HEK293 (cell line): ENCODE measurements around the gene KLHL40.

Source experiments
- CTCF ChIA-PET: fragments of 350-600 bp; formaldehyde crosslinking; extraction: SDS; loops from one replicate; lab custom pipeline; 2021; ENCODE audit warnings: antibody characterized with exemption; lab: Yijun Ruan, JAX
- POLR2A ChIA-PET: fragments of 300-600 bp; formaldehyde crosslinking; extraction: SDS; loops from one replicate; lab custom pipeline; 2020; ENCODE audit warnings: antibody characterized with exemption, inconsistent platforms; lab: Yijun Ruan, JAX
- H3K27ac ChIP-seq: fragments of 200-500 bp; sonication (Bioruptor generic); 2 replicates; pipeline ENCODE4 v1.5.1; 2014; ENCODE audit warnings: low read depth, low read length, control low read depth, inconsistent platforms; ENCODE audit errors: extremely low read depth
- H3K36me3 ChIP-seq, 2 experiments: fragments of 200-500 bp in 1 of 2; sonication (Bioruptor generic) in 1 of 2; 1 replicate in 1 of 2; 2 replicates in 1 of 2; pipeline ENCODE4 v1.5.1; 2014 to 2017; ENCODE audit warnings: inconsistent platforms in 2 of 2, low read length in 2 of 2; ENCODE audit not compliant: control insufficient read depth in 2 of 2, insufficient read depth in 1 of 2
- H3K4me1 ChIP-seq: fragments of 200-500 bp; sonication (Bioruptor generic); 2 replicates; pipeline ENCODE4 v1.5.1; 2014; ENCODE audit warnings: mild to moderate bottlenecking, low read length, inconsistent platforms; ENCODE audit not compliant: control insufficient read depth, insufficient read depth
- H3K4me3 ChIP-seq: 2 replicates; pipeline ENCODE4 v1.5.1; 2011; ENCODE audit warnings: low read depth, mild to moderate bottlenecking, control low read depth, low read length, moderate library complexity
- H3K9me3 ChIP-seq: fragments of 200-500 bp; sonication (Bioruptor generic); 2 replicates; pipeline ENCODE4 v1.5.1; 2014; ENCODE audit warnings: low read depth, low read length, inconsistent platforms; ENCODE audit not compliant: control insufficient read depth, insufficient read depth
- EGR2 ChIP-seq: fragments of 450-650 bp; formaldehyde crosslinking; IDR thresholded peaks from 2 replicates; pipeline ENCODE4 v1.5.1; 2016; ENCODE audit warnings: low read depth, missing biosample characterization, missing genetic modification characterization
- HIC1 ChIP-seq: fragments of 450-650 bp; formaldehyde crosslinking; IDR thresholded peaks from 2 replicates; pipeline ENCODE4 v1.5.1; 2016; ENCODE audit warnings: missing biosample characterization, missing genetic modification characterization
- IKZF3 ChIP-seq: fragments of 450-650 bp; IDR thresholded peaks from 2 replicates; pipeline ENCODE4 v1.5.0; 2018; ENCODE audit warnings: missing biosample characterization, mild to moderate bottlenecking, missing genetic modification characterization, moderate library complexity
- KLF1 ChIP-seq: fragments of 450-650 bp; formaldehyde crosslinking; IDR thresholded peaks from 2 replicates; pipeline ENCODE4 v1.5.1; 2016; ENCODE audit warnings: missing biosample characterization, missing genetic modification characterization
- OSR2 ChIP-seq: fragments of 450-650 bp; formaldehyde crosslinking; IDR thresholded peaks from 2 replicates; pipeline ENCODE4 v1.5.1; 2016; ENCODE audit warnings: missing biosample characterization, missing genetic modification characterization
- ZBTB17 ChIP-seq: fragments of 450-650 bp; formaldehyde crosslinking; IDR thresholded peaks from 2 replicates; pipeline ENCODE4 v1.5.1; 2016; ENCODE audit warnings: missing biosample characterization, missing genetic modification characterization
- ZFHX2 ChIP-seq: fragments of 450-650 bp; formaldehyde crosslinking; conservative IDR thresholded peaks from 2 replicates; pipeline ENCODE4 v1.5.1; 2016; ENCODE audit warnings: missing biosample characterization, missing genetic modification characterization
- ZIC2 ChIP-seq: fragments of 450-650 bp; formaldehyde crosslinking; IDR thresholded peaks from 2 replicates; pipeline ENCODE4 v1.5.1; 2016; ENCODE audit warnings: missing biosample characterization, missing genetic modification characterization
- ZNF146 ChIP-seq: fragments of 450-650 bp; formaldehyde crosslinking; IDR thresholded peaks from 2 replicates; pipeline ENCODE4 v1.5.1; 2016; ENCODE audit warnings: missing biosample characterization, missing genetic modification characterization
- ZNF223 ChIP-seq: fragments of 450-650 bp; formaldehyde crosslinking; IDR thresholded peaks from 2 replicates; pipeline ENCODE4 v1.5.1; 2016; ENCODE audit warnings: missing biosample characterization, missing genetic modification characterization
- ZNF341 ChIP-seq: fragments of 450-650 bp; formaldehyde crosslinking; IDR thresholded peaks from 2 replicates; pipeline ENCODE4; 2016; ENCODE audit warnings: low read depth, missing biosample characterization, missing genetic modification characterization
- ZNF529 ChIP-seq: fragments of 450-650 bp; formaldehyde crosslinking; IDR thresholded peaks from 2 replicates; pipeline ENCODE4 v1.5.1; 2017; ENCODE audit warnings: missing genetic modification characterization, missing biosample characterization; ENCODE audit not compliant: insufficient replicate concordance
- ZNF560 ChIP-seq: fragments of 450-650 bp; formaldehyde crosslinking; IDR thresholded peaks from 2 replicates; pipeline ENCODE4 v1.5.1; 2017; ENCODE audit warnings: missing biosample characterization, missing genetic modification characterization, borderline replicate concordance
- ZNF660 ChIP-seq: fragments of 450-650 bp; IDR thresholded peaks from 2 replicates; pipeline ENCODE4 v1.5.1; 2018; ENCODE audit warnings: missing biosample characterization, mild to moderate bottlenecking, missing genetic modification characterization
- ZNF701 ChIP-seq: fragments of 450-650 bp; formaldehyde crosslinking; IDR thresholded peaks from 2 replicates; pipeline ENCODE4 v1.5.1; 2016; ENCODE audit warnings: missing biosample characterization, missing genetic modification characterization
- ZNF843 ChIP-seq: fragments of 450-650 bp; formaldehyde crosslinking; IDR thresholded peaks from 2 replicates; pipeline ENCODE4 v1.5.1; 2016; ENCODE audit warnings: missing biosample characterization, missing genetic modification characterization
- TF ChIP-seq, protein P1 (sequence below): fragments of 450-650 bp; formaldehyde crosslinking; IDR thresholded peaks from 2 replicates; pipeline ENCODE4 v1.5.1; 2016; ENCODE audit warnings: missing biosample characterization, missing genetic modification characterization
- TF ChIP-seq, protein P2 (sequence below): fragments of 450-650 bp; formaldehyde crosslinking; IDR thresholded peaks from 2 replicates; pipeline ENCODE4 v1.5.1; 2017; ENCODE audit warnings: missing biosample characterization, missing genetic modification characterization
- TF ChIP-seq, protein P3 (sequence below): fragments of 450-650 bp; formaldehyde crosslinking; IDR thresholded peaks from 2 replicates; pipeline ENCODE4 v1.5.1; 2016; ENCODE audit warnings: missing biosample characterization, missing genetic modification characterization

Gene KLHL40

DNA sequence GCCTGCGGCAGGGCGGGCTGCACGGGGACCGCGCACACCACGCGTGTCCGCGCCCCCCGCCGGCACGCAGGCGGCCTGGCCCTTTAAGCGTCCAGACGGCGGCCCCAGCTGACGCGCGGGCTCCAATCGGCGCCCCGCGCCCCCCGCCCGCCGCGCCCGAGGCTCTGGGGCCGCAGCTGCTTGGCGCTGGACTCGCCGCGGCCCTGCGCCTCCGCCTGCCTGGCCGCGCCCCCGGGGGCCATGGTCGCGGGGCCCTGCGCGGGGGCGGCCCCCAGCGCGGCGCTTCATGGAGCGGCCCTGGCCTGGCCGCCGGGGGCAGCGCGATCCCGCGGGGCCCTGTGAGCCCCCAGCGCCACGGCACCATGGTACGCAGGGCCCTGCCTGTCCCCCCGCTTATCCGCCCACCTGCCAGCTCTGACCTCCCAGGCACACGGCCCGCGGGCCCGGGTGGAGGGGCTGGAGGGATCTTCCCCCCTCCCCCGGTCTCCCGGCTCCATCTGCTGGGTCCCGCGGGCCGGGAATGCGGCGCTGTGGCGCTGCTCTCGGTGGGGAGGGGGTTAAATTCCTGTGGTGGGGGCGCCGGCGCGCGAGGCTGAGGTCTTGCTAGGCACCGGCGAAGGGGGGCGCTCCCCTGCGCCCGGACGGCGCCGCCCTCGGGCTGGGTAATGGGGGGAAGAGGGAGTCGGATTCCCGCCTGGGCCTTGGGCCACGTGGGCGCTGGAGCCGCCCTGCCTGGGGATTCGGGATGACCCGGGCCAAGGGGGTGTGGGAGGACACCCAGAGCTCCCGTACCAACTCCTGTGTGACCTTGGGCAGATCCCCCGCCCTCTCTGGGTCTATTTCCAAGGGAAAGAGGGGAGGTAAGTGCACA lies 30.8 kb upstream of the KLHL40 start (continued):
- TF ChIP-seq, protein P1, sequence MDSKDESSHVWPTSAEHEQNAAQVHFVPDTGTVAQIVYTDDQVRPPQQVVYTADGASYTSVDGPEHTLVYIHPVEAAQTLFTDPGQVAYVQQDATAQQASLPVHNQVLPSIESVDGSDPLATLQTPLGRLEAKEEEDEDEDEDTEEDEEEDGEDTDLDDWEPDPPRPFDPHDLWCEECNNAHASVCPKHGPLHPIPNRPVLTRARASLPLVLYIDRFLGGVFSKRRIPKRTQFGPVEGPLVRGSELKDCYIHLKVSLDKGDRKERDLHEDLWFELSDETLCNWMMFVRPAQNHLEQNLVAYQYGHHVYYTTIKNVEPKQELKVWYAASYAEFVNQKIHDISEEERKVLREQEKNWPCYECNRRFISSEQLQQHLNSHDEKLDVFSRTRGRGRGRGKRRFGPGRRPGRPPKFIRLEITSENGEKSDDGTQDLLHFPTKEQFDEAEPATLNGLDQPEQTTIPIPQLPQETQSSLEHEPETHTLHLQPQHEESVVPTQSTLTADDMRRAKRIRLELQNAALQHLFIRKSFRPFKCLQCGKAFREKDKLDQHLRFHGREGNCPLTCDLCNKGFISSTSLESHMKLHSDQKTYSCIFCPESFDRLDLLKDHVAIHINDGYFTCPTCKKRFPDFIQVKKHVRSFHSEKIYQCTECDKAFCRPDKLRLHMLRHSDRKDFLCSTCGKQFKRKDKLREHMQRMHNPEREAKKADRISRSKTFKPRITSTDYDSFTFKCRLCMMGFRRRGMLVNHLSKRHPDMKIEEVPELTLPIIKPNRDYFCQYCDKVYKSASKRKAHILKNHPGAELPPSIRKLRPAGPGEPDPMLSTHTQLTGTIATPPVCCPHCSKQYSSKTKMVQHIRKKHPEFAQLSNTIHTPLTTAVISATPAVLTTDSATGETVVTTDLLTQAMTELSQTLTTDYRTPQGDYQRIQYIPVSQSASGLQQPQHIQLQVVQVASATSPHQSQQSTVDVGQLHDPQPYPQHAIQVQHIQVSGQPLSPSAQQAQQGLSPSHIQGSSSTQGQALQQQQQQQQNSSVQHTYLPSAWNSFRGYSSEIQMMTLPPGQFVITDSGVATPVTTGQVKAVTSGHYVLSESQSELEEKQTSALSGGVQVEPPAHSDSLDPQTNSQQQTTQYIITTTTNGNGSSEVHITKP (tag by site-specific recombination): 0 out of 2 replicates have a peak, but pooled peaks have one; percentile 6
- TF ChIP-seq ZNF223 (tag by site-specific recombination) (peak; percentile 48; the same call in 1 of the 2 replicates), KLF1 (peak; percentile 81), ZBTB17 (tag by site-specific recombination) (no peak), OSR2 (tag by site-specific recombination) (no peak), ZNF146 (tag by site-specific recombination) (no peak), ZFHX2 (tag by site-specific recombination) (peak; percentile 76)

GRCh38 chr3:42655331-42655888 lies 29.9 kb upstream of the KLHL40 start:
- TF ChIP-seq, protein P2, sequence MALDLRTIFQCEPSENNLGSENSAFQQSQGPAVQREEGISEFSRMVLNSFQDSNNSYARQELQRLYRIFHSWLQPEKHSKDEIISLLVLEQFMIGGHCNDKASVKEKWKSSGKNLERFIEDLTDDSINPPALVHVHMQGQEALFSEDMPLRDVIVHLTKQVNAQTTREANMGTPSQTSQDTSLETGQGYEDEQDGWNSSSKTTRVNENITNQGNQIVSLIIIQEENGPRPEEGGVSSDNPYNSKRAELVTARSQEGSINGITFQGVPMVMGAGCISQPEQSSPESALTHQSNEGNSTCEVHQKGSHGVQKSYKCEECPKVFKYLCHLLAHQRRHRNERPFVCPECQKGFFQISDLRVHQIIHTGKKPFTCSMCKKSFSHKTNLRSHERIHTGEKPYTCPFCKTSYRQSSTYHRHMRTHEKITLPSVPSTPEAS (tag by site-specific recombination): no peak
- no peak for TF ChIP-seq ZNF529
- TF ChIP-seq ZFHX2 (tag by site-specific recombination): peak; percentile 48; the same call in 1 of the 2 replicates
- no peak for TF ChIP-seq ZNF560 (tag by site-specific recombination)
- no peak for TF ChIP-seq ZNF843 (tag by site-specific recombination)
- no peak for TF ChIP-seq IKZF3 (tag by site-specific recombination)
- TF ChIP-seq, protein P3, sequence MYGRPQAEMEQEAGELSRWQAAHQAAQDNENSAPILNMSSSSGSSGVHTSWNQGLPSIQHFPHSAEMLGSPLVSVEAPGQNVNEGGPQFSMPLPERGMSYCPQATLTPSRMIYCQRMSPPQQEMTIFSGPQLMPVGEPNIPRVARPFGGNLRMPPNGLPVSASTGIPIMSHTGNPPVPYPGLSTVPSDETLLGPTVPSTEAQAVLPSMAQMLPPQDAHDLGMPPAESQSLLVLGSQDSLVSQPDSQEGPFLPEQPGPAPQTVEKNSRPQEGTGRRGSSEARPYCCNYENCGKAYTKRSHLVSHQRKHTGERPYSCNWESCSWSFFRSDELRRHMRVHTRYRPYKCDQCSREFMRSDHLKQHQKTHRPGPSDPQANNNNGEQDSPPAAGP (tag by site-specific recombination): no peak
- peak; percentile 41; the same call in 1 of the 2 replicates for TF ChIP-seq HIC1 (tag by site-specific recombination)
- no peak for TF ChIP-seq ZNF701 (tag by site-specific recombination)
- TF ChIP-seq ZNF660 (tag by site-specific recombination): no peak
- TF ChIP-seq EGR2: no peak
- 0 out of 2 replicates have a peak, but pooled peaks have one; percentile 10 for TF ChIP-seq ZNF341 (tag by site-specific recombination)
- peak; percentile 23; the same call in 1 of the 2 replicates for TF ChIP-seq ZIC2 (tag by site-specific recombination)
- Histone ChIP-seq H3K4me3 (peak overlapping the region; percentile 64), H3K4me1 (no peaks in the 10 kb centered on the region), H3K36me3 (peaks cover 0 to 33% of the 10 kb centered on the region in 2 experiments; a peak in 1 of 3 replicates), H3K27ac (peak overlapping the region; percentile 83; the same call in 1 of the 2 replicates), H3K9me3 (no peaks in the 10 kb centered on the region)
- POLR2A ChIA-PET: no interaction called here
- CTCF ChIA-PET: no interaction called here
